ENCODE results near the gene TBC1D9B.

The TBC1D9B gene

DNA sequence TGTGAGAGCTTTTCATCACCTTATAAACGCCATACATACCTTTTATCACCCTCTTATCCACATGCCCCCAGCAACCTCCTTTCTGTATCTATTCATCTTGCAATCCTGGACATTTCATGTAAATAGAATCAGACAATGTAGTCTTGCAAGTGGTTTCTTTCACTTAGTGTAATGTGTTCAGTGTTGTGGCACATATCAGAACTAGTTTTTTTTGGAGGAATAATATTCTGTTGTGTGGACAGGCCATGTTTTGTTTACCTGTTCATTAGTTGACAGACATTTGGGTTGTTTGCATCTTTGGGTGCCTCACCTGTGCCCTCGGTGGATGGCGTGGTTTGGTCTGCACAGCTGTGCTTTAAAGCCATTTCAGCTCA, 85.7 kb downstream of the TBC1D9B start:
- TF ChIP-seq, protein P1, sequence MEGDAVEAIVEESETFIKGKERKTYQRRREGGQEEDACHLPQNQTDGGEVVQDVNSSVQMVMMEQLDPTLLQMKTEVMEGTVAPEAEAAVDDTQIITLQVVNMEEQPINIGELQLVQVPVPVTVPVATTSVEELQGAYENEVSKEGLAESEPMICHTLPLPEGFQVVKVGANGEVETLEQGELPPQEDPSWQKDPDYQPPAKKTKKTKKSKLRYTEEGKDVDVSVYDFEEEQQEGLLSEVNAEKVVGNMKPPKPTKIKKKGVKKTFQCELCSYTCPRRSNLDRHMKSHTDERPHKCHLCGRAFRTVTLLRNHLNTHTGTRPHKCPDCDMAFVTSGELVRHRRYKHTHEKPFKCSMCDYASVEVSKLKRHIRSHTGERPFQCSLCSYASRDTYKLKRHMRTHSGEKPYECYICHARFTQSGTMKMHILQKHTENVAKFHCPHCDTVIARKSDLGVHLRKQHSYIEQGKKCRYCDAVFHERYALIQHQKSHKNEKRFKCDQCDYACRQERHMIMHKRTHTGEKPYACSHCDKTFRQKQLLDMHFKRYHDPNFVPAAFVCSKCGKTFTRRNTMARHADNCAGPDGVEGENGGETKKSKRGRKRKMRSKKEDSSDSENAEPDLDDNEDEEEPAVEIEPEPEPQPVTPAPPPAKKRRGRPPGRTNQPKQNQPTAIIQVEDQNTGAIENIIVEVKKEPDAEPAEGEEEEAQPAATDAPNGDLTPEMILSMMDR (IDR thresholded peaks at IDR 0.05; ENCODE audit: borderline replicate concordance, extremely low read depth, low read length, poor library complexity, severe bottlenecking) = no peak
- no peak for TF ChIP-seq EZH2 (IDR thresholded peaks at IDR 0.05; ENCODE audit: borderline replicate concordance, low read depth, low read length, severe bottlenecking)
- no peaks in the 10 kb centered on the region for H3K27me3 ChIP-seq (ENCODE audit: insufficient read depth, low read length, poor library complexity)
- H3K4me1 ChIP-seq (ENCODE audit: insufficient read depth, low read length) = peaks cover 24% of the 10 kb centered on the region
- H4K20me1 ChIP-seq (ENCODE audit: insufficient read depth, low read length) = peaks cover 11% of the 10 kb centered on the region
- H3K4me3 ChIP-seq (ENCODE audit: low read depth in 1 of 2, low read length in 2 of 2) = peak overlapping the region in 1 of 2 experiments; percentile 80; a peak in 2 of 4 replicates
- no peak overlapping the region for H2AFZ ChIP-seq (ENCODE audit: low read depth, low read length)
- no peaks in the 10 kb centered on the region for H3K9me3 ChIP-seq (ENCODE audit: insufficient read depth, low read length, severe bottlenecking)
- peaks cover 43% of the 10 kb centered on the region for H3K36me3 ChIP-seq (ENCODE audit: insufficient read depth, low read length)
- peak overlapping the region; percentile 90; the same call in 1 of the 2 replicates for H3K9ac ChIP-seq (ENCODE audit: low read depth, low read length)
- peaks cover 20% of the 10 kb centered on the region for H3K79me2 ChIP-seq (ENCODE audit: insufficient read depth, low read length)
- ATAC-seq (ENCODE audit: insufficient read depth, low read depth) (no peak), DNase-seq (no peak)
- peak overlapping the region; percentile 78 for H3K4me2 ChIP-seq (ENCODE audit: insufficient read depth, low read length)
- H3K27ac ChIP-seq (ENCODE audit: low read length) = no peak overlapping the region

- peaks cover 24% of the 10 kb centered on the region for H3K4me1 ChIP-seq (ENCODE audit: insufficient read depth, low read length)
Observed at GRCh38 chr5:179821298-179822058, 86.2 kb downstream of the TBC1D9B start.

GRCh38 chr5:179820483-179821297, 87.0 kb downstream of the TBC1D9B start, which contains the start of gene SQSTM1:
Gene SQSTM1 (plus strand): TSS chr5:179820905. CDS start chr5:179820937, 32 bp downstream.
- Histone ChIP-seq H3K9ac (ENCODE audit: low read depth, low read length) (peak within 1 kb of the TSS; percentile 90), H3K4me1 (ENCODE audit: insufficient read depth, low read length) (peaks cover 24% of the 10 kb centered on the region), H3K79me2 (ENCODE audit: insufficient read depth, low read length) (peaks cover 20% of the 10 kb centered on the region), H2AFZ (ENCODE audit: low read depth, low read length) (peak within 1 kb of the TSS; percentile 80), H3K9me3 (ENCODE audit: insufficient read depth, low read length, severe bottlenecking) (no peaks in the 10 kb centered on the region), H3K4me2 (ENCODE audit: insufficient read depth, low read length) (peak within 1 kb of the TSS; percentile 78), H3K4me3 (ENCODE audit: low read depth in 1 of 2, low read length in 2 of 2) (peak within 1 kb of the TSS; percentile 80 to 86), H3K27me3 (ENCODE audit: insufficient read depth, low read length, poor library complexity) (no peaks in the 10 kb centered on the region), H4K20me1 (ENCODE audit: insufficient read depth, low read length) (peaks cover 11% of the 10 kb centered on the region), H3K27ac (ENCODE audit: low read length) (peak within 1 kb of the TSS; percentile 76), H3K36me3 (ENCODE audit: insufficient read depth, low read length) (peaks cover 30% of the 10 kb centered on the region)
- TF ChIP-seq EZH2 (IDR thresholded peaks at IDR 0.05; ENCODE audit: borderline replicate concordance, low read depth, low read length, severe bottlenecking) = no peak
- TF ChIP-seq, protein P1 (IDR thresholded peaks at IDR 0.05; ENCODE audit: borderline replicate concordance, extremely low read depth, low read length, poor library complexity, severe bottlenecking) = no peak
- peak; percentile 78 for ATAC-seq (ENCODE audit: insufficient read depth, low read depth)
- peak; percentile 80 for DNase-seq

More at GRCh38 chr5:179821298-179822058, 86.2 kb downstream of the TBC1D9B start:
- DNase-seq (peak; percentile 81), ATAC-seq (ENCODE audit: insufficient read depth, low read depth) (peak; percentile 72)
- peak overlapping the region; percentile 80 for H2AFZ ChIP-seq (ENCODE audit: low read depth, low read length)
- H3K9ac ChIP-seq (ENCODE audit: low read depth, low read length) = peak overlapping the region; percentile 90
- peaks cover 20% of the 10 kb centered on the region for H3K79me2 ChIP-seq (ENCODE audit: insufficient read depth, low read length)
- no peaks in the 10 kb centered on the region for H3K27me3 ChIP-seq (ENCODE audit: insufficient read depth, low read length, poor library complexity)
- H4K20me1 ChIP-seq (ENCODE audit: insufficient read depth, low read length) = peaks cover 11% of the 10 kb centered on the region
- H3K27ac ChIP-seq (ENCODE audit: low read length) = peak overlapping the region; percentile 76
- peaks cover 37% of the 10 kb centered on the region for H3K36me3 ChIP-seq (ENCODE audit: insufficient read depth, low read length)
- H3K4me3 ChIP-seq (ENCODE audit: low read depth in 1 of 2, low read length in 2 of 2) = peak overlapping the region; percentile 80 to 86
- TF ChIP-seq EZH2 (IDR thresholded peaks at IDR 0.05; ENCODE audit: borderline replicate concordance, low read depth, low read length, severe bottlenecking) = no peak
- TF ChIP-seq, protein P1 (IDR thresholded peaks at IDR 0.05; ENCODE audit: borderline replicate concordance, extremely low read depth, low read length, poor library complexity, severe bottlenecking) = no peak
- H3K4me2 ChIP-seq (ENCODE audit: insufficient read depth, low read length) = peak overlapping the region; percentile 78
- H3K9me3 ChIP-seq (ENCODE audit: insufficient read depth, low read length, severe bottlenecking) = no peaks in the 10 kb centered on the region
